RWPE2 (cell line): ENCODE measurements around the gene SLC9A9.

ENCODE experiments used
- ATAC-seq: fragments of 200-7000 bp; cut with Tn5 transposase; 3 replicates; pipeline ENCODE4 v1.9.1; 2021; ENCODE audit warnings: low read depth
- DNase-seq: peaks from one replicate; pipeline ENCODE4 v3.0.0-alpha.2; 2020; ENCODE audit warnings: low spot score
- H3K27ac ChIP-seq: fragments of 450-650 bp; 2 replicates; pipeline ENCODE4 v1.5.1; 2017; ENCODE audit warnings: mild to moderate bottlenecking; ENCODE audit not compliant: poor library complexity, severe bottlenecking
- H3K27me3 ChIP-seq: fragments of 250-450 bp; sonication (Bioruptor Pico); 2 replicates; pipeline ENCODE4 v1.5.1; 2021; ENCODE audit warnings: mild to moderate bottlenecking, moderate library complexity; ENCODE audit not compliant: insufficient read depth, poor library complexity, severe bottlenecking
- H3K36me3 ChIP-seq: fragments of 250-450 bp; sonication (Bioruptor Pico); 2 replicates; pipeline ENCODE4 v1.5.1; 2020; ENCODE audit warnings: low read depth, mild to moderate bottlenecking, moderate library complexity
- H3K4me1 ChIP-seq: fragments of 250-450 bp; sonication (Bioruptor Pico); 2 replicates; pipeline ENCODE4 v1.5.1; 2021; ENCODE audit warnings: mild to moderate bottlenecking, moderate library complexity; ENCODE audit not compliant: insufficient read depth, poor library complexity, severe bottlenecking
- H3K4me3 ChIP-seq: fragments of 250-450 bp; sonication (Bioruptor Pico); 2 replicates; pipeline ENCODE4 v1.5.1; 2021; ENCODE audit warnings: mild to moderate bottlenecking, moderate library complexity; ENCODE audit not compliant: severe bottlenecking
- H3K9me3 ChIP-seq: fragments of 250-450 bp; sonication (Bioruptor Pico); 2 replicates; pipeline ENCODE4 v1.5.1; 2021; ENCODE audit warnings: mild to moderate bottlenecking, moderate library complexity; ENCODE audit not compliant: severe bottlenecking
- CTCF ChIP-seq: fragments of 450-650 bp; IDR thresholded peaks from one replicate; pipeline ENCODE4 v1.5.1; 2017; ENCODE audit warnings: mild to moderate bottlenecking, moderate library complexity; ENCODE audit not compliant: poor library complexity, severe bottlenecking

Gene SLC9A9

GRCh38 chr3:143736205-143736997, 111.9 kb downstream of the SLC9A9 start:
- peak; percentile 99 for ATAC-seq
- no peaks in the 10 kb centered on the region for H3K9me3 ChIP-seq
- H3K4me1 ChIP-seq, result peaks cover 21% of the 10 kb centered on the region
- no peak overlapping the region for H3K4me3 ChIP-seq
- DNase-seq, result no peak
- no peak for TF ChIP-seq CTCF
- H3K27me3 ChIP-seq, result no peaks in the 10 kb centered on the region
- no peaks in the 10 kb centered on the region for H3K36me3 ChIP-seq
- H3K27ac ChIP-seq, result peak overlapping the region; percentile 90

GRCh38 chr3:143731776-143732175, 116.5 kb downstream of the SLC9A9 start:
- DNase-seq, result no peak
- H3K36me3 ChIP-seq, result no peaks in the 10 kb centered on the region
- no peak overlapping the region for H3K4me3 ChIP-seq
- H3K4me1 ChIP-seq, result peaks cover 15% of the 10 kb centered on the region
- H3K9me3 ChIP-seq, result no peaks in the 10 kb centered on the region
- TF ChIP-seq CTCF, result no peak
- no peak overlapping the region for H3K27ac ChIP-seq
- no peak for ATAC-seq
- no peaks in the 10 kb centered on the region for H3K27me3 ChIP-seq

- Histone ChIP-seq H3K27me3 (no peaks in the 10 kb centered on the region), H3K4me1 (peaks cover 12% of the 10 kb centered on the region), H3K36me3 (no peaks in the 10 kb centered on the region), H3K9me3 (no peaks in the 10 kb centered on the region), H3K4me3 (no peak overlapping the region), H3K27ac (no peak overlapping the region)
- ATAC-seq, result no peak
- DNase-seq, result no peak
- no peak for TF ChIP-seq CTCF
These were observed 116.9 kb downstream of the SLC9A9 start for GRCh38 chr3:143731320-143731719.

- TF ChIP-seq CTCF, result no peak
- Histone ChIP-seq H3K9me3 (no peaks in the 10 kb centered on the region), H3K4me3 (no peak overlapping the region), H3K36me3 (no peaks in the 10 kb centered on the region), H3K4me1 (peaks cover 6% of the 10 kb centered on the region), H3K27ac (no peak overlapping the region), H3K27me3 (no peaks in the 10 kb centered on the region)
- ATAC-seq, result peak; percentile 58; the same call in 1 of the 3 replicates
- no peak for DNase-seq
These were observed 120.9 kb downstream of the SLC9A9 start for GRCh38 chr3:143727391-143727790.

GRCh38 chr3:143726727-143727126, 121.5 kb downstream of the SLC9A9 start:
- no peak overlapping the region for H3K4me3 ChIP-seq
- no peaks in the 10 kb centered on the region for H3K27me3 ChIP-seq
- no peak for ATAC-seq
- no peak for TF ChIP-seq CTCF
- no peaks in the 10 kb centered on the region for H3K9me3 ChIP-seq
- no peak for DNase-seq
- H3K4me1 ChIP-seq, result peaks cover 6% of the 10 kb centered on the region
- no peak overlapping the region for H3K27ac ChIP-seq
- no peaks in the 10 kb centered on the region for H3K36me3 ChIP-seq
